ENCODE results near the gene PLAC9. TPM values are rescaled to one million over a fixed set of nuclear protein-coding genes. Genes with fewer than 3 reads are reported as not detected.
A peak's percentile ranks its signal among the peaks of the same experiment; 100 is the strongest.

The PLAC9 gene
- total and polyA plus RNA-seq, 4 donors = 11.8 to 53.1 (median 23.4) TPM

- Histone ChIP-seq H3K27me3 (ENCODE audit: control insufficient read depth in 3 of 3, insufficient read depth in 3 of 3, low read length in 2 of 3) (no peaks in the 10 kb centered on the region), H3K4me1 (ENCODE audit: control insufficient read depth in 5 of 5, insufficient read depth in 5 of 5, low read length in 5 of 5) (peaks cover 0 to 37% (median 3%) of the 10 kb centered on the region in 5 donors), H3K9ac (ENCODE audit: insufficient read depth in 1 of 2, low read length in 2 of 2) (no peak overlapping the region), H3K36me3 (ENCODE audit: control insufficient read depth in 4 of 4, insufficient read depth in 4 of 4, low read length in 4 of 4) (peaks cover 0 to 75% (median 15%) of the 10 kb centered on the region in 4 donors), H3K4me3 (no peak overlapping the region), H3K9me3 (ENCODE audit: control insufficient read depth in 4 of 4, insufficient read depth in 3 of 4, low read length in 3 of 4) (no peaks in the 10 kb centered on the region), H3K27ac (ENCODE audit: low read depth in 1 of 2, low read length in 1 of 2) (peak overlapping the region; percentile 21 to 62)
- no peak for TF ChIP-seq CTCF (IDR thresholded peaks at IDR 0.05; ENCODE audit: control extremely low read depth, extremely low read depth)
- DNase-seq (no peak), ATAC-seq (ENCODE audit: insufficient read depth, low FRiP score) (no peak)
- WGBS, 2 donors = 93 to 97% methylated on average over 28 of the region's 28 CpGs
Observed at GRCh38 chr10:80166581-80167470, 34.3 kb downstream of the PLAC9 start.

- ATAC-seq (ENCODE audit: insufficient read depth, low FRiP score) = no peak
- no peak for TF ChIP-seq CTCF (IDR thresholded peaks at IDR 0.05; ENCODE audit: control extremely low read depth, extremely low read depth)
- DNase-seq = no peak
- H3K27me3 ChIP-seq (ENCODE audit: control insufficient read depth in 3 of 3, insufficient read depth in 3 of 3, low read length in 2 of 3) = no peaks in the 10 kb centered on the region
- H3K9ac ChIP-seq (ENCODE audit: insufficient read depth in 1 of 2, low read length in 2 of 2) = no peak overlapping the region
- peak overlapping the region in 1 of 2 donors; percentile 62 for H3K27ac ChIP-seq (ENCODE audit: low read depth in 1 of 2, low read length in 1 of 2)
- no peaks in the 10 kb centered on the region for H3K9me3 ChIP-seq (ENCODE audit: control insufficient read depth in 4 of 4, insufficient read depth in 3 of 4, low read length in 3 of 4)
- H3K36me3 ChIP-seq (ENCODE audit: control insufficient read depth in 4 of 4, insufficient read depth in 4 of 4, low read length in 4 of 4) = peaks cover 0 to 74% (median 14%) of the 10 kb centered on the region in 4 donors
- 84 to 89% methylated on average over 8 of the region's 8 CpGs for WGBS, 2 donors
- peaks cover 0 to 42% (median 3%) of the 10 kb centered on the region in 5 donors for H3K4me1 ChIP-seq (ENCODE audit: control insufficient read depth in 5 of 5, insufficient read depth in 5 of 5, low read length in 5 of 5)
- no peak overlapping the region for H3K4me3 ChIP-seq
Observed at GRCh38 chr10:80167471-80168161, 35.1 kb downstream of the PLAC9 start.

- Histone ChIP-seq H3K27ac (ENCODE audit: low read depth in 1 of 2, low read length in 1 of 2) (peak overlapping the region in 1 of 2 donors; percentile 21), H3K4me1 (ENCODE audit: control insufficient read depth in 5 of 5, insufficient read depth in 5 of 5, low read length in 5 of 5) (peaks cover 0 to 47% (median 3%) of the 10 kb centered on the region in 5 donors), H3K4me3 (no peak overlapping the region), H3K9me3 (ENCODE audit: control insufficient read depth in 4 of 4, insufficient read depth in 3 of 4, low read length in 3 of 4) (no peaks in the 10 kb centered on the region), H3K36me3 (ENCODE audit: control insufficient read depth in 4 of 4, insufficient read depth in 4 of 4, low read length in 4 of 4) (peaks cover 0 to 77% (median 15%) of the 10 kb centered on the region in 4 donors), H3K27me3 (ENCODE audit: control insufficient read depth in 3 of 3, insufficient read depth in 3 of 3, low read length in 2 of 3) (no peaks in the 10 kb centered on the region), H3K9ac (ENCODE audit: insufficient read depth in 1 of 2, low read length in 2 of 2) (no peak overlapping the region)
- TF ChIP-seq CTCF (IDR thresholded peaks at IDR 0.05; ENCODE audit: control extremely low read depth, extremely low read depth) = no peak
- DNase-seq (peak in 1 of 3 donors; percentile 4), ATAC-seq (ENCODE audit: insufficient read depth, low FRiP score) (no peak)
- WGBS, 2 donors = 81 to 88% methylated on average over 7 of the region's 7 CpGs
Observed at GRCh38 chr10:80168162-80168511, 35.6 kb downstream of the PLAC9 start.
